HG02642 (cell line): ENCODE measurements around the gene MALL.
A peak's percentile ranks its signal among the peaks of the same experiment; 100 is the strongest.
"Not testable (repeated sequence)": the region's sequence is repeated elsewhere in the genome, so short reads cannot be mapped to it uniquely, and the experiment has no call there.

Experiments used
- ATAC-seq: cut with Tn5 transposase; IDR thresholded peaks from one replicate; pipeline ENCODE4 v1.9.1; 2021; ENCODE audit warnings: mild to moderate bottlenecking; ENCODE audit not compliant: unreplicated experiment, poor library complexity

The MALL gene

DNA sequence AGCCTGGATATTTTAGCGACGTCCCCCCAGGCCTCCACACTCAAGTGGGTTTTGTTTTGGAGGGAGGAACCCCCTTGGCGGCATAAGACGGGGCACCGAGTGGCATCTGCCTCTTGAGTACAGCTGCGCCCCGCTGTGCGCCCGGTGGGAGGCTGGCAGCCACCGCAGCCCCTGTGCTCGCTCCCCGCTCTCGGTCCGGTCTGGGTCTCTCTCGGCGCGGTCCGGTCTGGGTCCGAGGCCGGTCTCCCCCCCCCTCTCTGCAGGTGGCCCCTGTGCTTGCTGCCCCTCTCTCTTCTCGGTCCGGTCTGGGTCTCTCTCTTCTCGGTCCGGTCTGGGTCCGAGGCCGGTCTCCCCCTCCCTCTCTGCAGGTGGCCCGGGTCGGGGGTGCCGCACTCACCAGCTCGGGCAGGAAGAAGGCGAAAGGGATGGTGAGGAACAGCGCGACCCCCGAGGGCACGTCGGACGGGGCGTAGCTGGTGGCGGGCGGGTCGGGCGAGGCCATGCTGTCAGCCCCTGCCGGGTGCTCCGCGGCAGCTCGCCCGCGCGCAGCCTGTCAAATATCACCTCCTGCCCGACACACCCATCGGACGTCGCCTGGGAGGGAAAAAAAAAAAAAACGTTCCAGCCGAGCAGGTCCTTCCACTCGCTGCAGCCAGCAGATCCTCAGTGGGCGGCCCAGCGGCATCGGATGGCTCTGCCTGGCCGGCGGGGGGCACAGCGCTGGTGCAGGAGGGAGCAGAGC lies at the start of gene MALL:
Gene MALL (minus strand): TSS at position 532 of the 742 bp plus-strand sequence. CDS start 30 bp downstream, at position 502.
- ATAC-seq: no peak

DNA sequence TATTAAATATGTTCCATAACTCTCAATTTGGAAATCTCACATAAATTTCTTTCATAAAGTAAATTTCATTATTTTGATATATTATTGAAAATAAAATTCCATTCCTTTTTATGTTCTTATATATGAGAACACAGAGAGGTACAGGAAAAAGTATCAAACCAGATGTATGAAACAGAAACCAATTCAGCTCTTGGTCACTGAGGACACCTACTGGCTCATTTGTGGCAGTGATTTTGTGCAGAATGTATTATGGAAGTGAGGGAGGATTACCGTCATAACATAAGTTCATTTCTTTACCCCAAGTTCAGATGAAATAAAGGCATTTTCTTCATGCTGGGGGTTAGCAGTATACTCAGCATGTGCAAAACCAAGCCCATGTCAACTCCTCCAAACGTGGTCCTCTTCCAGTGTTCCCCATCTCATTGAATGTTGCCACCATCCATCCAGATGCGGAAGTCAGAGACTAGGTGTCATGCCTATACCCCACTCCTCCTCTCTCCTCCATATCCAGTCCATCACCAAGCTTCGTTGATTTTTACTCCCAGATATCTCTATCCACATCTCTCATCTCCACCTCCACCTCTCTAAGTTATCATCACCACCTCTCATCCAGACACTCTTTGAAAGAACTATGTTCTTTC lies 41.7 kb upstream of the MALL start:
- ATAC-seq: peak; percentile 65

DNA sequence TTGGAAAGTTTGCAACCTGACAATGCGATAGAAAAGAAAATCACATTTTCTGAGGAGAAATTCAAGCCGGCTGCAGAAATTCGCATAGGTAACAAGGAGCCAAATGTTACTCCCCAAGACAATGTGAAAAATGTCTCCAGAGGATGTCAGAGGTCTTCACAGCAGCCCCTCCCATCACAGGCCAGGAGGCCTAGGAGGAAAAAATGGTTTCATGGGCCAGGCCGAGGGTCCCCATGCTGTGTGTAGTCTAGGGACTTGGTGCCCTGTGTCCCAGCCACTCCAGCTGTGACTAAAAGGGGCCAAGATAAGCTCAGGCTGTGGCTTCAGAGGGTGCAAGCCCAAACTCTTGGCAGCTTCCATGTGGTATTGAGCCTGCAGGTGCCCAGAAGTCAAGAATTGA lies 39.2 kb upstream of the MALL start:
- not testable (repeated sequence) for ATAC-seq

DNA sequence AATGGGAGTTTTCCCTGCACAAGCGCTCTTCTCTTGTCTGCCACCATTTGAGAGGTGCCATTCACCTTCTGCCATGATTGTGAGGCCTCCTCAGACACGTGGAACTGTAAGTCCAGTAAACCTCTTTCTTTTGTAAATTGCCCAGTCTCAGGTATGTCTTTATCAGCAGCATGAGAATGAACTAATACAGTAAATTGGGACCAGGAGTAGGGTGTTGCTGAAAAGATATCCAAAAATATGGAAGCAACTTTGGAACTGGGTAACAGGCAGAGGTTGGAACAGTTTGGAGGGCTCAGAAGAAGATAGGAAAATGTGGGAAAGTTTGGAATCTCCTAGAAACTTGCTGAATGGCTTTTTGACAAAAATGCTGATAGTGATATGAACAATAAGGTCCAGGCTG lies 38.6 kb upstream of the MALL start:
- ATAC-seq: not testable (repeated sequence)

DNA sequence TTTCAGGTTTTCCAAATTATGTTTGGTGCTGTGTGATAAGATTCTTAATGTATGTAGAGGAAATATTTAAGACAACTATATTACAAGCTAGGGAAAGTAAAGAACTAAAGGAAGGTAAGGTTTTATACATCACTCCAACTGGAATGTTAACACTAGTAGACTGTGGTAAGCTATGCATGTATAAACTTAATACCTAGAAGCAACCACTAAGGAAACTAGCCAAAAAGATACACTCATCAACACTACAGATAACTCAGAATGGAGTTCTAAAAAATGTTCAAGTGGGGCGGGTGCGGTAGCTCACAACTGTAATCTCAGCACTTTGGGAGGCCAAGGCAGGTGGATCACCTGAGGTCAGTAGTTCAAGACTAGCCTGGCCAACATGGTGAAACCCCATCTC lies 37.8 kb upstream of the MALL start:
- no peak for ATAC-seq

DNA sequence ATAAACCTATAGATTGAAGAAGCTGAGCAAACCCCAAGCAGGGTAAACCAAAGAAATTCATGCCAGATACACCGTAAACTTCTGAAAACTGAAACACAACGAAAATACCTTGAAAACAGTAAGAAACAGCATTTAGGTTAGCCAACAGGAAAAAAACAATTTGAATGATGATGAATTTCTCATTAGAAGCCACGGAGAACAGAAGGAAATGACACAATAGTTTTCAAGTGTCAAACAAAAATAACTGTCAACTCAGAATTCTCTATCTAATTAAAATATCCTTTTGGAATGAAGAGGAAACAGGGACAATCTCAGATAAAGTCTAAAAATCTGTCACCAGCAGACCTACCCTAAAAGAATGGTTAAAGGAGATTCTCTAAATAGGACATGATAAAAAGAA lies 37.3 kb upstream of the MALL start:
- no peak for ATAC-seq

DNA sequence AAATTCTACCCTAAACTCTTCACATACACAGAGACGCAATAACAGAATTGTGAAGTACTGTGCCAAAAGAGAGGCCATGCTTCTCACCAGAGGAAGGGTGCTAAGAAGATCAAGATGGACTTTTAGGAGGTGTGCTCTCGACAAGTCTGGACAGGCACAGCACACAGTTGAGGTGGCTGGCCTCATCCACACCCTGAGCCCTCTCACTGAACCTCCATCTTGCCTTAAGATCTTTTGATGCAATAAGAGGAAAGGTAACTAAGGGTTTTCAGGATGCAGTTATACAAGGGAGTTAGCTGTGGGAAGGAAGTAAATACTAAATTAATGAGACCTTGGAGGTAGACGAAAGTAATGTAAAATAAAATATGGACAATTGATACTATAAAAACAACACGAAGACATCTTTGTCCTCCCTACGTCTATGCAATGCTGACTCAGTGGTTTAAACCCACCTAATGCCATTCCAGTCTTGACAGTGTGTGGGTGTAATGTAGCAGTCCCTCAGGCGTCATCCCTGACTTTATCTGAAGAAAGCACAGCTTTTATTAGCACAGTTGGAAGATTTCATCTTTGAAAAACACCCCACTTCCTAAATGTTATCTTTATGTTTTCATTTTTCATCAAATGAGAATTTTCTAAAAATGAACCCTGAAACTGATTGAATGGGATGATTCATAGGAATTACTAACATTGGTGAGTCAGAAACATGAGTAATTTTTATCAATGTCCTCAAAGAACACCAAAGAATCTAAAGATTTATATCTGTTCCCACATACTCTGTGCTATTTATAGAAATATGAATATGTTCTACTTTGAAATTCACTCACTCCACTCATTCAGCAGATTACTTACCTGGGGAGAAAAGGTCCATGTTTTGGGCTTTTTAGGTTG lies 34.0 kb upstream of the MALL start:
- ATAC-seq: no peak

DNA sequence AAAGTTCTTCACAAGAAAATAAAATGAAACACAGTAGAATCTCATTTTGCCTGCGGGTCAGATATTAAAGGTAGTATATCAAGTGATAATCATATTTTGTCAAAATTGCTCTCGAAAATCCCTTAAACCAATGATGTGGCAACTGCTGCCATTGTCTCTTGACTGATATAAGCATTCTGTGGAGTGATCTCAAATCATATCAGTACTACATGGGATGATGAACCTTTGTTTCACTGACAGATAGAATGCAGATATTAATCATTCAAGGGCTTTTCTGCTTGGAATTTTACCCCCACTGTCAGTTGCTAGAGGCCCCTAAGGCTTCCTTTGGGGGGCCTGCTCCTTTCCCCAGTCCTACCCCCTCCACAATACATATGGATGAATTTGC lies 31.3 kb upstream of the MALL start:
- no peak for ATAC-seq

DNA sequence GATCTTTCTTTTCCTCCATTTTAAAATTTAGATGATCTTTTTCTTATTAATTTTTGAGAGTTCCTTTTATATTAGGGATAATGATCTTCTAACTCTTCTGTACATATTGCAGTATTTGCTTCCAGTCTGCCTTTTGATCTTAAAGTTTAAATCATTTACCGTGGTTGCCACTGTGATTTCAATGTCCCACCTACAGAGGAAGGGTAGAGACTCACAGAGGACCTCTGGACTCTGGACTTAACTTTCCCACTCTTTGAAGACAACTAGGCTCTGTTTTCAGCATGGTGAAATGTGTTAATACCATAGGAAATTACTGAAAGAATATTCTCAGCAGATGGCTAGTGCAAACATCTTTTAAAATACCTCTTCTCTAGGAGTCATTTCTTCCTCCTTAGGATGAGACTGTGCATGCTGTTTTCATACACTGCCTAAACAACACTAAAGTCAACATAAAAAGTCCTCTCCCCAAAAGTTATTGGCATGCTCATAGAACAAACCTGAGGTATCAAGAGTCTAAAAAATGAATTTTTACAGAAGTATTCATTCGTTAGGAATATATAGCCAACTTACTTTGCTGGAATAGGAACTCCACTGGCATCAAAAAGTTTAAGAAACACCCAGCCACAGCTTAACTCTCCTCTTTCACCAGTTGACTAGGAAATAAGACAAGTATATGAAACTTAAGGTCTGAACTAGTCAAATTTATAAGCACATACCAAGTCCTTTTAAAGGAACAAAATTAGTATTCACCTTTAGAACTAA lies 30.7 kb upstream of the MALL start:
- ATAC-seq: no peak

DNA sequence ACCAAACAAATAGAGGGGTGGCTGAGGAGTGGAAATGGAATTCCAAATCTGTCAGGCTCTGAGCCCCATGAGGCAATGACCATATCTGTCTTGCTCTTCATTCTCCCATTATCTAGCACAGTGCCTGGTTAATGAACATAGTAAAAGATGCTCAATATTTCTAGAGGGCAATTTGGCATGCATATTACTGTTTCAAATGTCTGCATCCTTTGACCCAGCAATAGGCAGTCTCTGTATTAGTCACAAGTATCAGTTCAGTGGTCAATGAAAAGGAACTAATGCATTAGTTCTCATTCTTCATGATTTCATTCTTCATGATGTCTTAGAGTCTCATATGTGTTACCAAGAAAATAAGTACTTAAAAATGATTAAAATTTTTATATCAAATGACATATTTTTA lies 28.4 kb upstream of the MALL start:
- peak; percentile 64 for ATAC-seq

DNA sequence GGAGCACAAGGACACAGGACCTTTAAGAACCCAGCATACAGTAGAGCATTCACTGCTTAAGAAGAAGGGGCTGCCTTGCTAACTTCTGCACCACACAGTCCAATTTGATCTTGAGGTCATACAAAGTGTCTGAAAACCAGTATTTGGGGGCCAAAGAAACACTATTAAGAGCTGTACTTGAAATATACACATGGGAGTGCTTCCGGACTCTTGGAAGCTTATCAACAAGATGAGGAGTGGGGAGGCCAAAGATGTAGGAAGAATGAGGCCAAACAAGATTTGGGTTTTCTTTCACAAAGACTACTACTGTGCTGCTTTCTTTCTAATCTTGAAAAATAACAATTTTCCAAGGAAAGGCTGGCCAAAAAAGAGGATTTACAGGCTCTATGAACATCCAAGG lies 24.8 kb upstream of the MALL start:
- ATAC-seq: no peak

DNA sequence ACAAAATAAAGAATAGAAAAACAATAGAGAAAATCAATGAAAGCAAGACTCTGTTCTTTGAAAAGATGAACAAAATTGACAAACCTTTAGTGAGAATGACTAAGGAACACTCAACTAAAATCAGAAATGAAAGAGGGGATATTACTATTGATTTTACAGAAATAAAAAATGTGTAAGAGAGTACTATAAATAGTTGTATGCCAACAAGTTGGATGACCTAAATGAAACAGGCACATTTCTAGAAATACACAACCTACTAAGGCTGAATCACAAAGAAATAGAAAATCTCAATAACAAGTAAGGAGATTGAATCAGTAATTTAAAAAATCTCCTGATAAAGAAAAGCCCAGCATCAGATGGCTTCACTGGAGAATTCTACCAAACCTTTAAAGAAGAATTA lies 18.4 kb upstream of the MALL start:
- ATAC-seq: no peak

DNA sequence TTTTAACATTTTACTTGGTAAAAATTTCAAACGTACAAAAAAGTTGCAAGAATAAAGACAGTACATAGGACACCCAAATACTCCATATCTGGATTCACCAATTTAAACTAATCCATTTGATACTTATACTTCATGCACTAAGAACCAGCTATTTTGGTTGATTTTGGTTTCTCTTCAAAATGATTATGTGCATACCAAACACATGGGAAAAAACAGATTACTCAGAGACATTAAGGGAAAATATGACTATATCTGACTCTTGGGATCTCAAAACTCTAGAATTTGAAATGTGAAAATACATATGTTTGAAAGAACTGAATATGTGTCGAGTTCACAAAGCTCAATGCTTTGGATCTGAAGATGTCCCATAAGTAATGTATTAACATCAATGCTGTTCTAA lies 15.5 kb upstream of the MALL start:
- no peak for ATAC-seq

DNA sequence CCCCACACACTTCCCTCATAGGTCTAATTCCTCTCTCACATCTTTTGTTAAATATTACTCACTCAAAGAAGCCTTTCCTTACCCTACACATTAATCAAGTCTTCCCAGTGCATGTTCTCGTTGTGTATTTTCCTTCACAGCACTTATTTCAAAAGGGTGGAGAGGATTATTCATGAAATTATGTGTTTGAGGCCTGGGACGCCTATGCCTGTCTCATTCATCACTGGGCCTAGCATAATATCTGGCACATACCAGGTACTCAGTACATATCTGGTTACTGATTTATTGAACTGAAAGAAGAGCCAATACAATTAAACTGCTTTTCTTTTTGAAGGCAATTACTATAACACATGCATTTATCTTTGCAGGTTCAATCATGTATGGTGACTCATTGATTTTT lies 15.1 kb upstream of the MALL start:
- ATAC-seq: no peak

DNA sequence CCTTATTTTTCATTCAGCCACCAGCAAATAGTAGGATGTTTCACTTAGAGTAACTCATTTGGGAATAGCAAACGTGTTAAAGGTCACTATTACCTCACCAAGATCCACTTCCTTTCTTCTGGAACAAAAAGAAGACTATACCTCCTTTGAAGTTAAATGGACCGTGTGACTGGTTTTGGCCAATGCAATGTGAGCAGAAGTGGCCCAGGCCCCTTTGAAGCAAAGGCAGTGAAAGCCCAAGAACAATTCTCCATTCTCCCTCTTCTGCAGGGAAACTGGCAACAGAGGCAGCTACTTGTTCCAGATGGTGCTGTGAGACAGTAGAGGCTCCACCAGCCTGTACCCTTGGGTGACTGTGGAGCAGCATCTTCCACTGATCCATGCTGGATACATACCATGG lies 11.3 kb upstream of the MALL start:
- no peak for ATAC-seq

DNA sequence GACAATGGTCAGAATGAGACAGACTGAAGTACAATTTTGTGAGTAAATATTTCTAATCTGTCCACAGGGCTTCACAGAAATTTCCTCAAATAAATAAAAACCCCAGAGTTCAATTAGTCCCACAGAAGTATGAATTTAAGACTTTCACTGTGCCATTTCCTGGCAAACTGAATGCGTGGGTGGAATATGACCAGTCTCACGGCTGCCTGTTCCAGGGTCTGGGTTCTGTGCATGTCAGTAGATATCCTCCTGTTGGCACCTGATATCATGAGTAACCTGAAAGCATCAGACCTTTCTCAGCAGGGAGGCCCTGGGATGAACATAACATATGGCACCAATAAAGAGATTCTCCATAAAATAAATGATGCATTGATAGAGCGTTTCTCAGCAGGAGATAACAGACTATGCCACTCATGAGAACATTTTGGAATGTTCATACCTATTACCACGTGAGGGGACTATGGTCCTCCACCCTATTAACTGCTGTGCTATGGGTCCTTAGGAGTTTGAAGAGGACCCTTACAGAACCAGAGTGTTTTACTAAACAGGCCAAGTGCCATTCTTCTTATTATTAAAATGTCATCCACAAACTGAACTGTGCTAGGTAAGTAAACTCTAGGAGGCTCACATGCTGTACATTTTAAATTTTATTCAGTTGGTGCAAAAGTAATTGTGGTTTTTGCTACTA lies 10.6 kb upstream of the MALL start:
- ATAC-seq: no peak

DNA sequence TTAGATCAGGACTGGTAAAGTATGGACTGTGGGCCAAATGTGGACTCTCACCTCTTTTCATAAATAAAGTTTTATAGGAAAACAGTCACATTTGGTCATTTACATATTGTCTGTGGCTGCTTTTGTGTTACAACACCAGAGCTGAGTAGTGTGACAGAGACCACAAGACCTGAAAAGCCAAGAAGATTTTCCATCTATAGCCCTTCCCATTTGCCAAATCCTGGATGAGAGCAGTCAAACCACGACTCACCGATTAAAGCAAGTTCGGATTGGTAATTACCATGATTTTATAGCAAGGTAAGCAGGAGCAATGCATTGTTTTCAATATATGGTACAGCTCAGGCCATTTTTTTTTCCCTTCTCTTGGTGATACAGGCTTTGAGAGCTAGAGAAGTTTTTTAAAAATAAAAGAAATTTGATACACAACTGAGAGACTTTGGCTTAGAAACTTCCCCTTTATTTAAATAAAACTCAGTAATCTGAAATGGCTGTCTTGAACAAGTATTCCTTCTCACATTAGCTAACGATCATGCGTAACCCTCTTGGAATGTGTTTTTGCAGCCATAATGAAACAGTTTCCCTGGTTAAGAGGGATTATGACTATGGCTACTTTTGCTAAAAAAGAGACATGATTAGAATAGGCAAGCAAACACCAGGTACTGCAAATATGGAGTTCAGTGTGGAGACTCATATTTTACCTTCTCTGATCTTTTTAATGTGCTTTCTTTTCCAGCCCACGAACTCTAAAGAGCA lies 9.5 kb upstream of the MALL start:
- ATAC-seq: no peak

DNA sequence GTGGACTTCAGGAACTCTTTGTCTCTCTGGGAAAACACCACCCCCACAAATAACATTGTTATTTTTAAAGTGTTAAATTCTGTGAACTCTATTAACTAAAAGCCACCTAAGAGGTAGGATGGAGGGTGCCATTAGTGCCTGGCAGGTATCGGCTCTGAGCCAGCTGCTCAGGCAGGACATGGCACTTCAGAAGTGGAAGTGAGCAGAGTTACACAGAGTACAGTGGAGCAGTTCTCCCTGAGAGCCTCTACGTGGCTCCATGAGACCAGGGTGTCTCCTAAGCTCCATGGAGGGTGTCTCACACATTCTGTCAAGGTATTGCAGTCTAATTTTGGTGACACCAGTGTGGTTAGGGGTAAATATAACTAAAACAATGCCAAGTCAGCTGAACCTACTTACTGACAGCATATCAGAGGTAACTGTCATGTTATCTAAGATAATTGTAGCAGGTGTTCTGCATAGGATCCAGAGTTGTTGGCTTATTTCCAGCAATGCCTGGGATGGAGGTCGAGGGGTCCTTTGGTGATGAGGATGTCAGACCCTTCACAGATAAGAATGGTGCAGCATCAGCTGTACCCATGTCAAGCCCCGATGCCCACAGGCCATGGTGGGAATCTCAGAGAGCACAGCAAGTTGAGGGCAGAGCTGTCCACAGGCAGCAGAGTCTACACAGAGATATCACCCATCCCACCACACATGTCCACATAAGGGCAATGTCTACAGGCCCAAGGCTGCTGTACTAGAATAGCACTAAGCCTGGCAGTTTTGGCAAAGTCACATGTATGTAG lies 8.6 kb upstream of the MALL start:
- no peak for ATAC-seq
